ENCODE measurements around the gene SCT. TPM values are rescaled to one million over a fixed set of nuclear protein-coding genes. Genes with fewer than 3 reads are reported as not detected.

The SCT gene
- total and polyA plus RNA-seq, 2 of the 8 experiments (the other 6 are each of a cell fraction or from before 2014, with no cell fraction given), result 1.7 to 2.0 TPM

- no peaks in the 10 kb centered on the region for H3K79me1 ChIP-seq (ENCODE audit: low read depth, low read length)
- no peak overlapping the region for H3K18ac ChIP-seq (ENCODE audit: extremely low read depth, low read length)
- no peak overlapping the region for H3K9ac ChIP-seq (replicated peaks in 1 of 4; ENCODE audit: extremely low read depth in 1 of 4, low read depth in 3 of 4, low read length in 3 of 4)
- H4K91ac ChIP-seq (replicated peaks; ENCODE audit: insufficient read length, low read length), result no peak overlapping the region
- FAIRE-seq (no peak), DNase-seq (ENCODE audit: low read depth in 1 of 2, low spot score in 2 of 2) (no peak)
- no peak overlapping the region for H2BK120ac ChIP-seq (replicated peaks; ENCODE audit: low read depth, low read length)
- no peak overlapping the region for H3K56ac ChIP-seq (replicated peaks; ENCODE audit: insufficient read length, low read depth, low read length)
- no peak overlapping the region for H3K14ac ChIP-seq (ENCODE audit: insufficient read length)
- TF ChIP-seq KDM4A (IDR thresholded peaks at IDR 0.05; ENCODE audit: low read depth, low read length, severe bottlenecking), result no peak
- no peak for TF ChIP-seq ASH2L (IDR thresholded peaks at IDR 0.05; ENCODE audit: low read length)
- no peak overlapping the region for H3K4me3 ChIP-seq (ENCODE audit: extremely low read depth in 1 of 4, insufficient read depth in 2 of 4, low read depth in 3 of 4, low read length in 4 of 4)
- H3K4me1 ChIP-seq (replicated peaks in 1 of 4; ENCODE audit: control insufficient read depth in 3 of 4, insufficient read depth in 4 of 4, low read length in 3 of 4), result peaks cover 0 to 6% (median under 1%) of the 10 kb centered on the region in 4 experiments; a peak in 2 of 7 replicates
- 0 out of 4 replicates have a peak overlapping the region, but pooled peaks of 1 of the 2 experiments have one; percentile 39 for H3K4me2 ChIP-seq (ENCODE audit: insufficient read depth in 1 of 2, low read depth in 2 of 2, low read length in 2 of 2)
- 87% methylated on average over 16 of the region's 22 CpGs; no CpG with 5 or more reads in 1 of the 2 experiments for WGBS, 2 experiments (ENCODE audit: extremely low coverage in 1 of 2, insufficient coverage in 1 of 2, insufficient read length in 1 of 2, insufficient replicate concordance in 2 of 2, low coverage in 1 of 2, low lambda C conversion rate in 2 of 2, missing lambda C conversion rate in 1 of 2)
- no peak overlapping the region for H3K27ac ChIP-seq (ENCODE audit: low read depth, low read length)
- H3K79me2 ChIP-seq (ENCODE audit: control insufficient read depth in 1 of 2, insufficient read depth in 2 of 2, low read length in 2 of 2), result no peaks in the 10 kb centered on the region
- H3K23me2 ChIP-seq (ENCODE audit: low read depth, low read length), result no peaks in the 10 kb centered on the region; the same call in 1 of the 2 replicates
- no peak overlapping the region for H2BK15ac ChIP-seq (ENCODE audit: low read length)
- H4K5ac ChIP-seq (ENCODE audit: insufficient read length, low read depth, low read length), result no peak overlapping the region
- no peak overlapping the region for H4K8ac ChIP-seq (ENCODE audit: extremely low read depth, insufficient read depth, low read length)
- H3K4ac ChIP-seq (replicated peaks; ENCODE audit: insufficient read length, low read depth, low read length), result no peak overlapping the region
- no peak overlapping the region for H2BK5ac ChIP-seq (ENCODE audit: low read depth, low read length)
- H4K20me1 ChIP-seq (replicated peaks in 1 of 2; ENCODE audit: control insufficient read depth in 1 of 2, insufficient read depth in 2 of 2, low read length in 2 of 2), result peaks cover 0 to 7% of the 10 kb centered on the region in 2 experiments
- no peaks in the 10 kb centered on the region for H3K9me3 ChIP-seq (ENCODE audit: insufficient read depth in 2 of 2, low read depth in 1 of 2, low read length in 1 of 2)
- no peak overlapping the region for H2BK20ac ChIP-seq (ENCODE audit: low read length)
- ChIA-PET POLR2A (ENCODE audit: partially characterized antibody) (interaction anchor here (1.6 to 2.5 kb wide), 4 partner anchors 10 to 89 kb away, joined by 5 to 8 read pairs (median 8); partner anchors contain the start of genes DRD4, IRF7 and LRRC56), CTCF (ENCODE audit: partially characterized antibody) (interaction anchor here (0.8 kb wide), 1 partner anchor 30 kb away, joined by 3 read pairs; no protein-coding TSS in a partner anchor)
- peaks cover 3 to 14% (median 10%) of the 10 kb centered on the region in 4 experiments; a peak in 6 of 7 replicates for H3K27me3 ChIP-seq (replicated peaks in 1 of 4; ENCODE audit: control insufficient read depth in 3 of 4, extremely low read depth in 1 of 4, insufficient read depth in 3 of 4, low read length in 3 of 4)
- H2AK5ac ChIP-seq (ENCODE audit: low read depth, low read length), result no peak overlapping the region
- H2BK12ac ChIP-seq (ENCODE audit: low read depth, low read length), result no peak overlapping the region
- H3K36me3 ChIP-seq (ENCODE audit: control insufficient read depth in 2 of 4, insufficient read depth in 4 of 4, low read length in 3 of 4), result no peaks in the 10 kb centered on the region
- H3K23ac ChIP-seq (ENCODE audit: insufficient read length), result no peak overlapping the region
- no peak overlapping the region for H2AFZ ChIP-seq (ENCODE audit: low read length)
Measured at GRCh38 chr11:625636-626268, 1.2 kb downstream of the SCT start.
